AG09309 (cell line): ENCODE results near the gene MTNR1B.

Experiments
- DNase-seq: peaks from one replicate; pipeline ENCODE4 v3.0.0-alpha.2; 2010; ENCODE audit warnings: low read depth
- H3K4me3 ChIP-seq: 2 replicates; pipeline ENCODE4 v1.5.1; 2011; ENCODE audit warnings: mild to moderate bottlenecking, low read depth, low read length, moderate library complexity; ENCODE audit not compliant: control insufficient read depth
- CTCF ChIP-seq: IDR thresholded peaks from 2 replicates; pipeline ENCODE4 v1.5.1; 2011; ENCODE audit warnings: mild to moderate bottlenecking, low read depth, low read length, inconsistent platforms; ENCODE audit not compliant: insufficient read depth, control insufficient read depth; ENCODE audit errors: missing control alignments

Gene MTNR1B

DNA sequence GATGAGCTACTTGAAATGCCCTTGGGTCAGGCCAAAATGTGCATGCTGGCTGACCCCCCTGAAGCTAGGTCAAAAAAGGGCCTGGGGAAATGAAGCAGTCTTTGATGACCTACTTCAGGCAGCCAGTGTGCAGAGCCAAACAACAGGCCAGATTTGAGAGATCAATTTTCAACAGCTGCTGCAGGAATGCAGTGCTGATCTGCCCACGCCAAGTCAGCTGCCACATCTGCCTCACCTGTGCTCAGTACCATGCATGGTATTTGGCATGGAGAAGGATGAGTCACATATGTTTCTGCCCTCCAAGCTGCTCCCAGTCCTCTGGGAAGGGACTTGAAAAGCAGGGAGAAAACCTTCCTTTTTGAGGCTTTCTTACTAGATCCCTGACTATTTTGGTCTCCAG lies 35.8 kb downstream of the MTNR1B start:
- H3K4me3 ChIP-seq, result no peak overlapping the region
- DNase-seq, result no peak
- no peak for TF ChIP-seq CTCF

DNA sequence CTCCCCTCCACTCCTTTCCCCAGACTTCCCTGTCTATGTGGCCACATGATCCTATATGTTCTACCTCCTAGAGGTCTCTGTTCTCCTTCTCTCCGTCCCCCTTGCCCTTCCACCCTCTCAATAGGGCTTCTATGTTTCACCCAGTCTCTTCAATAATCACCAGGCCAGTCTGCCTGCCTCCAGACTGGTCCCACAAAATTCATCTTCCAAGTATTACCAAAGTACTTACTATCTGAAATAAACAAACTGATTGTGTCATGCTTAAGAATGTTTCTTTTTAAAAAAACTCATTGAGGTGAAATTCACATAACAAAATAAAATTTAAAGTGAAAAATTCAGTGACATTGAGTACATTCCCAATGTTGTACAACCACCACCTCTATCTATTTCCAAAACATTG lies 44.2 kb downstream of the MTNR1B start:
- no peak for TF ChIP-seq CTCF
- H3K4me3 ChIP-seq, result no peak overlapping the region
- no peak for DNase-seq

- TF ChIP-seq CTCF, result no peak
- no peak overlapping the region for H3K4me3 ChIP-seq
- DNase-seq, result no peak
Measured at GRCh38 chr11:93016595-93016994, 47.1 kb downstream of the MTNR1B start.

DNA sequence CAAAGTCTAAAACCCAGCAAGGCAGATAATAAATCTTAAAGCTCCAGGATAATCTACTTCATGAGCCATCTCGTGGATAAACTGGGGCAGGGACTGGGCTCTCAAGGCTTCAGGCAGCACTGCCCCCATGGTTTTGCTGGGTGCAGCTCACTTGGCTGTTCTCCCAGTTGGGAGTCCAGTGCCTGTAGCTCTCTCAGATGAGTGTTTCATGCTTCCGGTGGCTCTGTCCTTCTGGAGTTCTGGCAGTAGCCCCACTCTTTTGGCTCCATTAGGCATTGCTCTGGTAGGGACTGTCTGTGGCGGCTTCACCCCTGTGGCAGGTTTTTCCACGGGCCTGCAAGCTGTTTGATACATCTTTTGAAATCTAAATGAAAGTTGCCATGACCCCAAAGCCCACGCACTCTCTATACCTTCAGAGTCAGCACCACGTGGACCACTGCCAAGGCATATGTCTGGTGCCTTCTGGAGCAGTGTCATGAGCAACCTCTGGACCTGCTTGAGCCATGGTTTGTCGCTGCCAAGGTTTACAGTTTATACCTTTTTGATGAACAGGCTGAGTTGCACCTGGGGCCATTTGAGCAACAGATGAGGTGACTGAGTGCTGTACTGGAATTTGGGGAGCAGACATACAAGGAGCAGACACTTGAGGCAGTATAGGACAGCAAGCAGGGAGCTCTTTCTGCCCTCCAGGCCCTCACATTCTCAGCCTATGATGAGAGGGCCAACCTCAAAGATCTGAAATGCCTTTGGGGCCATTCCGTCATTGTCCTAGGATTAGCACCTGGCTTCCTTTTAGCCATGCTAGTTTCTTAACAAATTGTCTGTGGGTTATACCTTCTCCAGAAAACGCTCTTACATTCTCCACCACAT lies 48.6 kb downstream of the MTNR1B start:
- TF ChIP-seq CTCF, result peak; percentile 9
- no peak overlapping the region for H3K4me3 ChIP-seq
- DNase-seq, result no peak

DNA sequence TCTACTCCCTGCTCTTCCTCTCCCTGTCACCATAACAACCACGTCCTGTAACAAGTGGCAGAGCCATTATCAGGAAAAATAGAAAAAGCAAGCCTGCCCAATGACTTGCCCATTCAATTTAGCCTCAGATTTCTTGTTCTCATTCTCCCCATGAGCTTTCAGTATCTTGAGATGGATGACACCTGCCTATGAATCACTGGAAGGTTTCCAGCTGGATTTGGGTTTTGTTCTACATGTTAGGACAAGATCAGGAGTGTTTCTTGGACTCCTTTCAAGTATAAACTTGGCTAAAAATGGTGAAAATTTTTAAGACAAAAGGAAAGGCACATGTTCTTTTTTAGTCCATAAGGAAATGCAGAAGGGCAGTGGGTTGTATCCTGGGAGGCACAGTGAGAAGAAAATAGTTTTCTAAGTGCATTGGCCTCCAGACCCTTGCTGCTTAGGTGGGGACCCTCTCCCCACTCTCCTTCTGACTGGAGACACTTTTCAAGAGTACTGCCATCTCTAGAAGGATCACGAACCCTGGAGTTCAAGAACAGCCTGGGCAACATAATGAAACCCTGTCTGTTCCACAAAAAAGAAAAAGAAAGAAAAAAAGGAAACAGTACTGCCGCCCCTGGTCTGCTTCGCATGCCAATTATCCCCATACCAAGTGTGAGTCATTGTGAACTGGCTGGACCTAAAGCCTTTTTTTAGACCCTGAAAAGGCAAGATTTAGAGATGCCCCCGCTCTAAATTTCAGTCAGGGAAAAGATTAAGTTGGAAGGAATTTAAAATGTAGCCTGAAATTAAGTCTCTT lies 51.0 kb downstream of the MTNR1B start:
- TF ChIP-seq CTCF, result no peak
- no peak overlapping the region for H3K4me3 ChIP-seq
- no peak for DNase-seq

DNA sequence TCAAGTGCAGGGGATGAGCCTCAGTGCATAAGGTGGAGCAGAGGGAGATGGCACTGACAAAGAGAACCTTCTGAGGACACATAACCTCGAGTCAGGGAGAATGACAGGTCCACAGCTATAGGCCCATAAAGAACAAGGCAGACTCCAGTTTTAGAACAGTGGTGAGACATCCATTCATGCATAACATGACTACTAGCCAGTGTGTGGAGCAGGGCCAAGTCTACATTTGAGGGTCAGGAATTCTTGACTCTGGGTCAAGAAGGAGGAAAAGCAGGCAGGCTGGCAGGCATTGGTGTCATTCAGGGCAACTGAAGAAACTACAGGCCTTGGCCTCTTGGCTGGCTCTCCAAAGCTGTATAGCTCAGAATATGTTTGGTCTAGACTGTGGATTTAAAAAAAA lies 54.9 kb downstream of the MTNR1B start:
- no peak for DNase-seq
- no peak overlapping the region for H3K4me3 ChIP-seq

More for the DNA sequence above, 54.9 kb downstream of the MTNR1B start:
- no peak for TF ChIP-seq CTCF
